ENCODE data around the gene WWP2.
"Not testable (repeated sequence)": the region's sequence is repeated elsewhere in the genome, so short reads cannot be mapped to it uniquely, and the experiment has no call there.

Gene WWP2

GRCh38 chr16:69747115-69747514 lies 15.0 kb upstream of the WWP2 start:
- no peak for TF ChIP-seq CTCF (IDR thresholded peaks at IDR 0.05; ENCODE audit: insufficient read depth, low read depth, low read length, missing control alignments)
- no peak overlapping the region for H3K4me3 ChIP-seq (ENCODE audit: low read length)
- no peak for DNase-seq (ENCODE audit: low read depth)

GRCh38 chr16:69748694-69749345 lies 13.3 kb upstream of the WWP2 start:
- no peak for TF ChIP-seq CTCF (IDR thresholded peaks at IDR 0.05; ENCODE audit: insufficient read depth, low read depth, low read length, missing control alignments)

GRCh38 chr16:69754143-69754468 lies 8.0 kb upstream of the WWP2 start:
- H3K4me3 ChIP-seq (ENCODE audit: low read length), result peak overlapping the region; percentile 97
- no peak for TF ChIP-seq CTCF (IDR thresholded peaks at IDR 0.05; ENCODE audit: insufficient read depth, low read depth, low read length, missing control alignments)
- peak; percentile 4 for DNase-seq (ENCODE audit: low read depth)

More at GRCh38 chr16:69748694-69749345, 13.3 kb upstream of the WWP2 start:
- no peak overlapping the region for H3K4me3 ChIP-seq (ENCODE audit: low read length)
- DNase-seq (ENCODE audit: low read depth), result no peak

DNA sequence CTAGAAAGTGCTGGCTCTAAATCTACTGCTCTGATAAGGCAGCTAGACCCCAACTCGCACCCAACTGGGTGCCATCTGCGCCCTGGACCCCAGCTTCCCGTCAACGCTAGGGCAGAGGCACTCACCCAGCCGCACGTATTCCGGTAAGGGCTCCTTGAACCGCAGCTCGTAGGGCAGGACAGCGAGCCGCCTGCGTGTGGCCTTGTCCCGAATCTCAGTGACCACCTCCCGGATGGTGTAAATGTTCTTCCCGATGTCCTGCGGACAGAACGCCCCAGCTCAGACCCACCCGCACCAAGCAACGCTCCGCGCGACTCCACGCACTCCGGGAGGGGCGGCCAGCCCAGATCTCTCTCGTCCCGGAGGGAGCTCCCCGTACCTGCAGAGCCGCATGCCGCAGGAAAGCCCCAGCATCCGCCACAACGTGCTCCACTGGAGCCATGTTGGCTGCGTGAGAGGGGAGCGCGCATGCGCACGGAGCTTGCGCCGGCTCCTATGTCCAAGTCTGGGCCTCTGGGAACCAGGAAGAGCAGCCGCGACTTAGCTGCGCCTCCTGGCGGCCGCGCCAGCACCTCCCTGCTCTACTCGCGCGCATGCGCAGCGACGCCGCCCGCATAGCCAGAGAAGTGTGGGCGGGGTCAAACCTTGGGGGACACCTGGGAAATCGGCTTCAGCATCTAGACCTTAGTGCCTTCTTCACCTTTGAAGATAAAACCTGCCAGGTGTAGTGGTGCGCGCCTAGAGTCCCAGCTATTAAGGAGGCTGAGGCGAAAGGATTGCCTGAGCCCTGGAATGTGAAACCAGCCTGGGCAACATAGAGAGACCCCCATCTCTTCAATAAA lies 7.4 kb upstream of the WWP2 start, which contains the start of gene NOB1:
NOB1 (minus strand) TSS at position 458 of the 842 bp plus-strand sequence; CDS start at position 442, 16 bp downstream.
- H3K4me3 ChIP-seq (ENCODE audit: low read length), result peak within 1 kb of the TSS; percentile 97
- peak; percentile 98 for DNase-seq (ENCODE audit: low read depth)
- peak; percentile 97 for TF ChIP-seq CTCF (IDR thresholded peaks at IDR 0.05; ENCODE audit: insufficient read depth, low read depth, low read length, missing control alignments)

DNA sequence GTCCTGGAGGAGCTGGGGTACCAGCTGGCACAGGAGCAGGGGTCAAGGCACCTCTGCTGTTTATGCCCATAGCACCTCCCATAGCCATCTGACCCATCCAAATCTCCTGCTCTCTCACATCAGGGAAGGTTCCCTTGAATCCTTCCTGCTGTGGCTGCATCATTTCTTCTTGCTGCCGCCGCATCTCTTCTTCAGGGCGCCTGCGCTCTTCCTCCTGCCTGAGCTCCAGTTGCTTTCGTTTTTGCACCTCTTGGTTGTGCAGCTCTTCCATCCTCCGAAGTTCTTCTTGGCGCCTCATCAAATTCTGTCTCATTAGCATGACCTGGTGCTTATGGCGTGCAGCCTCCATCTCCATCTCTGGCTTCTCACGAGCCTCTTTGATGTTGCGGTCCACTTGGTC lies 5.4 kb upstream of the WWP2 start:
- DNase-seq (ENCODE audit: low read depth), result no peak
- H3K4me3 ChIP-seq (ENCODE audit: low read length), result no peak overlapping the region
- no peak for TF ChIP-seq CTCF (IDR thresholded peaks at IDR 0.05; ENCODE audit: insufficient read depth, low read depth, low read length, missing control alignments)

- H3K4me3 ChIP-seq (ENCODE audit: low read length); DNase-seq (ENCODE audit: low read depth): not testable (repeated sequence)
Observed at GRCh38 chr16:69757375-69757774, 4.8 kb upstream of the WWP2 start.

GRCh38 chr16:69762814-69763598 lies 874 bp downstream of the WWP2 start:
- peak; percentile 39 for DNase-seq (ENCODE audit: low read depth)
- no peak for TF ChIP-seq CTCF (IDR thresholded peaks at IDR 0.05; ENCODE audit: insufficient read depth, low read depth, low read length, missing control alignments)
- H3K4me3 ChIP-seq (ENCODE audit: low read length), result peak overlapping the region; percentile 89
